PC-3 (cell line): ENCODE data around the gene TUBA4B.

Experiments used
- EZH2phosphoT487 ChIP-seq: fragments of 300-600 bp; sonication (generic); IDR thresholded peaks from 2 replicates; pipeline ENCODE4 v1.6.1; 2018; ENCODE audit warnings: mild to moderate bottlenecking, antibody characterized with exemption, low read length, borderline replicate concordance
- TF ChIP-seq, protein P1 (sequence below): fragments of 300-600 bp; sonication (generic); conservative IDR thresholded peaks from 2 replicates; pipeline ENCODE4 v1.5.1; 2017; ENCODE audit warnings: antibody characterized with exemption, low read depth, mild to moderate bottlenecking, low read length

DNA sequence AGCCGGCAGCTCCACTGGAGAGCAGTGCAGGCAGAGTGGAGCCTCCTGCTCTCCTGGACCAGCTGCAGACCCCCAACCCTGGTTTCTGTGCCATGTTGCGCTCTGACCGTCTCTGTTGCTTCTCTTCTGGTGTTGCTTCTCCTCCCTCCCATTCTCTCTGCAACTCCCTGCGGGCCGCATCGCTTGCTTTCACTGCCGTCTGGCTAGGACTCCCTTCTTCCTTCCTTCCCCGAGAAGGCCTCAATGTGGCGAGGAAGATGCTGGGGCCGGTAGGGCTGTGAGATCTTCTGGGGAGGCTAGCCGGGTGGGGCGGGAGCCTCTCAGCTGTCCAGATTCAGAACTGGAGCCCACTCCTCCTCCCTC is 32.3 kb downstream of the TUBA4B start:
- TF ChIP-seq, protein P1, sequence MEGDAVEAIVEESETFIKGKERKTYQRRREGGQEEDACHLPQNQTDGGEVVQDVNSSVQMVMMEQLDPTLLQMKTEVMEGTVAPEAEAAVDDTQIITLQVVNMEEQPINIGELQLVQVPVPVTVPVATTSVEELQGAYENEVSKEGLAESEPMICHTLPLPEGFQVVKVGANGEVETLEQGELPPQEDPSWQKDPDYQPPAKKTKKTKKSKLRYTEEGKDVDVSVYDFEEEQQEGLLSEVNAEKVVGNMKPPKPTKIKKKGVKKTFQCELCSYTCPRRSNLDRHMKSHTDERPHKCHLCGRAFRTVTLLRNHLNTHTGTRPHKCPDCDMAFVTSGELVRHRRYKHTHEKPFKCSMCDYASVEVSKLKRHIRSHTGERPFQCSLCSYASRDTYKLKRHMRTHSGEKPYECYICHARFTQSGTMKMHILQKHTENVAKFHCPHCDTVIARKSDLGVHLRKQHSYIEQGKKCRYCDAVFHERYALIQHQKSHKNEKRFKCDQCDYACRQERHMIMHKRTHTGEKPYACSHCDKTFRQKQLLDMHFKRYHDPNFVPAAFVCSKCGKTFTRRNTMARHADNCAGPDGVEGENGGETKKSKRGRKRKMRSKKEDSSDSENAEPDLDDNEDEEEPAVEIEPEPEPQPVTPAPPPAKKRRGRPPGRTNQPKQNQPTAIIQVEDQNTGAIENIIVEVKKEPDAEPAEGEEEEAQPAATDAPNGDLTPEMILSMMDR: no peak
- TF ChIP-seq EZH2phosphoT487: no peak
